Measurements from ENCODE around the gene ARHGAP22. TPM values are rescaled to one million over a fixed set of nuclear protein-coding genes. Genes with fewer than 3 reads are reported as not detected.

Gene ARHGAP22
- total RNA-seq, 1 experiment from 2014 or later = 0.10 TPM

- DNase-seq (ENCODE audit: low spot score) = no peak
Measured at GRCh38 chr10:48533951-48534720, 70.7 kb downstream of the ARHGAP22 start.

GRCh38 chr10:48533540-48533939 is 71.3 kb downstream of the ARHGAP22 start:
- no peak for DNase-seq (ENCODE audit: low spot score)

GRCh38 chr10:48531486-48531885 is 73.4 kb downstream of the ARHGAP22 start:
- DNase-seq (ENCODE audit: low spot score) = no peak

- no peak for DNase-seq (ENCODE audit: low spot score)
Measured at GRCh38 chr10:48529331-48529730, 75.5 kb downstream of the ARHGAP22 start.

- DNase-seq (ENCODE audit: low spot score) = no peak
Measured at GRCh38 chr10:48527756-48528155, 77.1 kb downstream of the ARHGAP22 start.

- no peak for DNase-seq (ENCODE audit: low spot score)
Measured at GRCh38 chr10:48526846-48527505, 77.9 kb downstream of the ARHGAP22 start.

- no peak for DNase-seq (ENCODE audit: low spot score)
Measured at GRCh38 chr10:48526011-48526821, 78.7 kb downstream of the ARHGAP22 start.

- DNase-seq (ENCODE audit: low spot score) = no peak
Measured at GRCh38 chr10:48525113-48525512, 79.8 kb downstream of the ARHGAP22 start.

GRCh38 chr10:48523820-48524758 is 80.8 kb downstream of the ARHGAP22 start:
- no peak for DNase-seq (ENCODE audit: low spot score)

- no peak for DNase-seq (ENCODE audit: low spot score)
Measured at GRCh38 chr10:48523212-48523819, 81.6 kb downstream of the ARHGAP22 start.

GRCh38 chr10:48522011-48522765 is 82.7 kb downstream of the ARHGAP22 start:
- no peak for DNase-seq (ENCODE audit: low spot score)

- DNase-seq (ENCODE audit: low spot score) = no peak
Measured at GRCh38 chr10:48520594-48520993, 84.3 kb downstream of the ARHGAP22 start.

GRCh38 chr10:48520184-48520506 is 84.7 kb downstream of the ARHGAP22 start:
- no peak for DNase-seq (ENCODE audit: low spot score)

- no peak for DNase-seq (ENCODE audit: low spot score)
Measured at GRCh38 chr10:48519481-48520183, 85.2 kb downstream of the ARHGAP22 start.

- no peak for DNase-seq (ENCODE audit: low spot score)
Measured at GRCh38 chr10:48518986-48519385, 85.9 kb downstream of the ARHGAP22 start.

GRCh38 chr10:48517911-48518811 is 86.7 kb downstream of the ARHGAP22 start:
- no peak for DNase-seq (ENCODE audit: low spot score)

GRCh38 chr10:48517482-48517881 is 87.4 kb downstream of the ARHGAP22 start:
- DNase-seq (ENCODE audit: low spot score) = no peak

GRCh38 chr10:48516911-48517310 is 88.0 kb downstream of the ARHGAP22 start:
- no peak for DNase-seq (ENCODE audit: low spot score)
